DMS79 treated with DMSO at 0.1 percent for 48 hours (cell line): ENCODE results near the gene PDE4B.
A peak's percentile ranks its signal among the peaks of the same experiment; 100 is the strongest.

ENCODE experiments used
- DNase-seq: peaks from one replicate; lab custom pipeline; 2025; lab: John Stamatoyannopoulos, UW

PDE4B gene

DNA sequence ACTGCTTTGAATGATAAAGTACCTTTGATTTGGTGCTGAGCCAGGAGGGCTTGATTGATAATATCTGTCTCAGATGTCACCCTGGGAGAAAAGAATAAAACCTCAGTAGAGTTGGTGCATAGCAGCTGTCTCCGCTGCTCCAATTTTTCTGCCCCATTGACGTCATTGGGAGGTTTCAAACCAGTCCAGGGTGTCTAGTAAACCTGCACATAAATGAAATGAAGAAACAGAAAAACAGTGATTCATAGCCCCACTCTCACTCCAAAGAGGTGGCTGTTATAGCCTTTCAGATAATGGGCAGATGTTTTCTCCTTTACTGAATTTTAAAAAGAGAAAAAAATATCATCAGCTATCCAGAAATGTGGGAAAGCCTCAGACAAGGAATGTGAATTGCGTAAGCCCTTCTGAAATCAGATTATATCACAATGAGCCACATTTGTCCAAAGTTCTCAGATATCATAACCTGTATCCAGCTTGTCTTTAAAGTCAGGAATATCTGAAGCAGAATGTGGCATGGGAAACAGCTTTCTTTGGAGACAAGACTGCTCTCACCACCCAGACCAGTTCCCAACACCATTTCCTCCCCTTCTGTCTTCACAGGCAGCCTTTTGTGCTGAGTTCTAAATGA, 390.0 kb downstream of the PDE4B start:
- DNase-seq: no peak

DNA sequence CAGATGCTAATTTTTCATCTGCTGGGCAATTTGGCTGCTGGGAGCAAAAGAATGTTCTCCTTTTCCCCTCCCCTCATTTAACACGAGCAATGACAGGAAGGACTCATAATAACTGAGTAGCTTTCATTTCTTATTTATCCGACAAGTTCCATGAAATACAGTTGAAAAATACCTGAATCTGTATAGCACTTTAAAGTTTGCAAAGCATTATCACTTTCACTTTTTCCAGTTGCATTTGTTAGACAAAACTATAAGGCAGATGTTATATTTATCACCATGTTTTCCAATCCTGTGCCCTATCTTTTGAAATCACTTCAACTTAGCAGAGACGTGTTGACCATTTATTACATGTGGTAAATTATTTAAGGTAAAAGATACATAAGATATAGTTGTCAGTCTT, 390.7 kb downstream of the PDE4B start:
- DNase-seq: no peak

DNA sequence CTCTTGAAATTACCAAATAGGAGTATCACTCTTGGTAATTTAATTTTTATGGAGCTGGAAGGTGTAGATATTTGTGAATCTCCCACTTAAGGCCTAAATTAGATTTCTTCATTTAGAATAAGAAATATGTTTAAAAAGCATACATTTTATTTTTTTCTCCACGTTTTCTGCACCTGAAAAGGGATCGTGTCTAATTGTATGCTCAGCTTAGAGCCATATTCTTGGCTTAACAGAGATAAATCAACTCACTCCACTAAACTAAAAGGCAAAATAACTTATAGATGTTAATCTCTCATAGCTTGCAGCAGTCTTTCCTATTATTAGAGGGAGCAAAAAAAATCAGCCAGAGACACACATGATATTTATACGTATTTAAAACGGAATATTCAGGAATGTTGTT, 404.4 kb downstream of the PDE4B start:
- no peak for DNase-seq

DNA sequence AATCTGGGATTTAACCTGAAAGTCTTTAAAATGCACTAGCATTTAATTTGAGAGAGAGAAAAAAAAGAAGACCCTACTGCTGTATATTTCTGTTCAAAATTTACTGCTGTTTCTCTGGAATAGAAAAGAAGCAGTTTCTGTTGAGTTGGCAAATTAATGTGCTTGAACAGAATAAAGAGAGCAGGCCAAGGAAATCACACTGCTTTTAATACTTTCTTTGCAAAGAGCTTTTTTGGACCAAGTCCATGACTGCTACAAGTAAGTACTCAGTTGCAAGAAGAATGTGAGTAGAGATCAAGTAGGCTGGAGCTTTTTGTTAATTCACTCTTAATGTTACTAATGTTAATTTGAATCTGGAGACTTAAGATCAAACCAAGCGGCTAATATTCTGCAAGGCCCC, 405.1 kb downstream of the PDE4B start:
- peak; percentile 64 for DNase-seq

DNA sequence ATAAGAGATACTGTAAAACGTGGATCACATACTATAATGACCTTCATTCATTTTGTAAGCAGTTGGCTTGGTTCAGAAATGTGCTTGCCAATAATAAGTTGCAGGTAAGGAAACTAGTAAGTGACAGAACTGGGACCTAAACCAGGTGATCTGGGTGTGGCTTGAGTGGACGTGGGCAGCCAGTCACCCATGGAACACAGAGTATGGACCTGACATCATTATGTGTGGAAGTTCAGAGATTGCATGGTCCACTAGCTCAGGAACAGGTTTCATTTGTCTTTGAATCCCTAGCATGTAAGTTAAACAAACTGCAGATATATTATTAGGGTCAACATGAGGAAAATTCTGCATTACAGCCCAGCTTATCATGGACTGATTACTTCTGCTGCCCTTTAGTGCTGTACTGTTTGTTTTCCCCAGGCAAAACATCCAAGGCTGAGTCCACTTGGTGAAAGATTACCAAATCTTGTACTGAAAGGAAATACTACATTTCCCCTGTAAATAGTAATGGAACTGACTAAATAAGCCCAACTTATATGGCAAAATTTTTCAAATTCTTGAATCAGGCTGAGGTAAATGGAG, 414.0 kb downstream of the PDE4B start:
- no peak for DNase-seq

DNA sequence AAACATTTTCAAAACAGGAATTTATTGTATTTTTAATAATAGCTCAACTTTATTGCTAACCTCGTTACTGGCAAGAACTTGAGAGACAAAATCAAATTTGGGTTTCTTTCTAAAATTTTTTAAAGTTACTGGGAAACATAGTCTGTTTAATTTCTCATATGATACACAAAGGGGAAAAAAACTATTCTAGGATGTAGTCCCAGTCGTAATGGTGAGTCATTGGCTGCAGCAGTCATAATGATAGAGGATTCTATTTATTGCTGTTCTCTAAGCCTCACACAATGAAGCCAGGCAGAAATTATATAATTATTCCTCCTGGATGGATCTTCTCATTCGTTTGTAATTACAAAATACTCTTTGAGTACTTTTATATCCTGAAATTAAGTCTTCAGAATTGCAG, 414.8 kb downstream of the PDE4B start:
- DNase-seq: no peak

GRCh38 chr1:66208632-66209031, 415.9 kb downstream of the PDE4B start:
- no peak for DNase-seq

DNA sequence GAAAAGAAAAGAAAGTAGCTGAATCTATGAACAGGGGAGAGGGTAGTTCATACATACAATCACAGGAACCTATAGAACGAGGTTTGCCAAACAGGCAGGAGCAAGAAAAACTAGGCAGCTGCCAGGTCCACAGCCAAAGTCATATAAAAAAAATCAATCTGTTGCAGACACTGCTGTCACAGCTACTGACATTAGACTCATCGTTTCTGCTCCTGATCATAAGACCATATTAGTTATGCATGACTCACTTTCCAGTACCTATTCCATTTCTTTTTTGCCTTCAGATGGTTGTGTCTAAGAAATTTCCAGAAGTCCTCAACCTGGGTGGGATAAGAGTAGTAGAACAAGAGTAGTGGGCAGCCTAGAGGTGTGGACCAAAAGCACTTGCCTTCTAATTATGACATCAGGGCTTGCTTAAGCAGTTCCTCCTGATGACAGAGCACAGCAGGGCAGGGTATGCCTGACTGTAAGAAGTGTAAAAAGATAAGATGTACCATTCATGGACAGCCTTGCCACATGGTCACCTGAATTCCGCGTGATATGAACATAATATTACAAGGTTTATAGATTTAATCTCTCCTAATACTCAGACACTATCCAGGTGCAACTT, 418.0 kb downstream of the PDE4B start:
- no peak for DNase-seq

DNA sequence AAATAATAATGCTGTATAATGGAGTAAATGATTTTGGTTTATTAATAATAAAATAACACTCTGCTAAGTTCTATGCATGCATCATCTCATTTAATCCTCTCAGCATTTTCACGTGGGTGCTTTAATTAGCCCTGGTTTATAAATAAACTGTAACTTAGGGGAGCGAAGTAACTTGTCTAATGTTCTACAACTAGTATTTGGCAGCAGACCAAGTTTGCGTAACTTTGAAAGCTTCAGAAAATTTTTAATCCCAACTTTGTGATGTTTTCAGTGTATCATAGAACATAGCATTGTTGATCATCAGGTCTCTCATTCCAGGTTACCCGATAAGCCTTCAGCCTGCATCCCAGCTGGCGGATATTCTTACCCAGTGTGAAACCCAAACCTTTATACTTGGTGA, 418.8 kb downstream of the PDE4B start:
- DNase-seq: no peak

- no peak for DNase-seq
Measured at GRCh38 chr1:66213491-66213890, 420.8 kb downstream of the PDE4B start.

DNA sequence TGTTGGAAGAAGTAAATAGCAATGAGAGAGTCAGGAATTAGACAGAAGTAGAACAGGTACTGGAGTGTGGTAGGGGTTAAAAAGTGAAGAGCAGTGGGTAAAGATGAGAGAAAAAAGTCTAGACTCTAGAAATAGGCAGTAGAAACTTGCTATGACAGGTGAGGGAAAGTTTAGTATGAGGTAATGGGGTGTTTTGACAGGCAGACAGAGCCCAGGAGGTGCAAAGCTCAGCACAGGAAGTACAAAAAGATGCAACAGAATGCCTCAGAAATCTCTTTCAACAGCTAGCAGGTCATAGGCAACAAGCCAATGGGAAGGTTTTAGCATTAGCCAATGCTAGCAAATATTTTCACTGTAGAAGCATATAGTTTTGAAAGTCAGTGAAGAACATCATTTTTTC, 422.2 kb downstream of the PDE4B start:
- no peak for DNase-seq

GRCh38 chr1:66217021-66217420, 424.3 kb downstream of the PDE4B start:
- DNase-seq: peak; percentile 33

DNA sequence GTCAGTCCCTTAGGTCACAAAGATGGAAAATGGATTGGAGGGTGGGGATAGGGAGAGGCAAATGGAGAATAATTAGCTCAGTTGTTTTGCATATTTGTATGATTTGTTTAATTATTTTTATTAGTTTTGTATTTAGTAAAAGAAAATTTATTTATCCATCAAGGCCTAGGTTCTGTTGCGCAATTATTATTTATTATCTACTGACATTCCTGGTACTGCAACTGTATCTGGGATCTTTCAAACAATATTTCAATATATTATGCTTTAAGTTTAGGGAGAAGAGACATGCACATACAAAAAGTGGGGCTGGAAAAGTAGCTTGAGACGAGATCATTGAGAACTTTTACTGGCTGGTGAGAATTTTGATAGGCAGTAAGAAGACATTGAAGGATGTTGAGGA, 424.9 kb downstream of the PDE4B start:
- DNase-seq: no peak

DNA sequence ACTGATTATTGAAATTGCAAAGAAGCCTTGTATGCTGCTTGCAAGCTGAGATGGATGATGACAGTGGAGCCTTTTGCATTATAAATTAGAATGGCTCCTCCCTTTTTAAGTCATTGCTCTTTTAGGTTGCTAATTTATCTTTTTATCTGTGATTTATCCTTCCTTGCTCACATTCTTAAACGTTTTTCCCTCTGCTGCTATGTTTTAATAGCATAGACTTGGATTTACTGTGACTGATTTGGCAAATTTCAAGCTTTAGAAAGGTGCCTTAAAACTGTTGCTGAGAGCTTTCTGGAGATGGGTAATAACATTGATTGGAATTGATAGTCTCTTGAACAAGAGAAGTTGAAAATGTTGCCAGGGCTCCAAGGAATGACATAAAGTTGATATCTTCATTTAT, 427.8 kb downstream of the PDE4B start:
- DNase-seq: no peak

DNA sequence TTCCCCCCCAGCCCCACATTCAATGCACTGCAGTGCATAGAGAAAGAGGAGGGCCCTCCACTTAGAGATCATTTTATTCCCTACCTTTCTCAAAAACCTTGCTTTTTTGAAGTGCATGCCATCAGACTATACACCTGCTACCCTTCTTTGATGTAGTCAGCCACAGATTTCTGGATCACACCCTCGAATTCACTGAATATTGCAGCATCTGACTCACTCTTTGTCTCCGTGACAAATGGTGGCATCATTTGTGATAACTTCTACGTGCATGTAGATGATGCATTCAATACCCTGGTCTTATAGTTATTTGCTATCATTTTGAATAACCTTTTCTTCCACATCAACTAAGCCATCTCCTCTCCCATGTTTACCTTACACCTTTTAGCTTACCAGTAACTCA, 431.0 kb downstream of the PDE4B start:
- no peak for DNase-seq

DNA sequence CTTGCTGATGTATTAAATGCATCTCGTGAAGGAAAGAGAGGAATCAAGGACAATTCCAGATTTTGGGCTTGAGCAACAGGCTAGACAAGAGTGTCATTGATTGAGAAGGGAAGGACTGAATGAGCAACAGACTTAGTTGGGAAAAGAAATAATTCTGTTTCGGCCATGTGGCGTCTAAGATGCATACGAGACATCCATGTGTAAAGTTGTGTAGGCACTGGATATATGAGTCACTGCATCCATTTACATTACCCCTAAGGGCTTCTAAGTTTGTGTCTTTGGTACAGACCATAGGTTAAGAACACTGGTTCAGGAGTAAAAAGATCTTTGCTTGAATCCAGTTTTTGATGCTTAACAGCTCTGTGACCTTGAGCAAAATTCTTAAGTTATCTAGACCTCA, 434.3 kb downstream of the PDE4B start:
- DNase-seq: no peak

GRCh38 chr1:66227966-66228365, 435.3 kb downstream of the PDE4B start:
- no peak for DNase-seq

DNA sequence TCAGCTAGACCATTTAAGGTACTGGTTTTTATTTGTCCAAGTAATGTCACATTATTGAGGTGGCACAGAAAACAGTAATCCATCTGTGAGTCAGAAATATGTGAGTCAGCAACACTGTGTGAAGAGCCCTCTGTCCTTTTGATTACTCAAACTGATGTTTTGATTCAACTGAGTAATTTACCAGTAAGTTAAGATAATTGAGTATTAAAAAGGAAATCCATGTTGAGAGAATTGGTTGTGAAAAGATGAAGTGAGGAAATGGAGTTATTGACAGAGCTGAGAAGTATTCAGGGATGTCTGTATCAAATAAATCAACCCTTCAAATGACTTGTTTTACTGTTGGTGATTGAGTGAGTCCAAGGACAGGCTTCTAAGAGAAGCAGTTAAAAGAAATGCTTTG, 438.5 kb downstream of the PDE4B start:
- DNase-seq: no peak

GRCh38 chr1:66231681-66232463, 439.2 kb downstream of the PDE4B start:
- DNase-seq: no peak

DNA sequence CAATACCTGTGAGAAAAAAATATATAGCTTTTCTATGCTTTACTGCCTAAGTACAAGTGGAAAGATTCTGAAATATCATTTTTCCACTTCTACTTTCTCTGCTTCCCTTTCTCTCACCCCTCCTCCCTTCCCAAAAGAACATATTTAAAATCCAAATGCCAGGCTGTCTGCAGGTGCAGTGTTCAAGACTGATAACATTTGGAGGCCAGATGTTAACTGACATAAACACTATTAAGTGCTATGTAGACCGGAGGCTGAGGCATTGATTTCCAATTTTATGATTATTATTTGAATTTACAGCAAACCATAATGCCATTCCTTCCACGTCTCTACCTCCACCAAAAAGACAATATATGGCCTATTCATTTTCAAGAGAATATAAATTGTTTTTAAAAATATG, 444.3 kb downstream of the PDE4B start:
- DNase-seq: no peak

GRCh38 chr1:66237722-66238479, 445.2 kb downstream of the PDE4B start:
- DNase-seq: no peak

GRCh38 chr1:66239834-66240233, 447.1 kb downstream of the PDE4B start:
- DNase-seq: no peak
